GM19452 (cell line): ENCODE measurements around the gene TTC7B.

Experiments used
- ATAC-seq: cut with Tn5 transposase; IDR thresholded peaks from one replicate; pipeline ENCODE4 v1.9.1; 2021; ENCODE audit not compliant: unreplicated experiment

TTC7B gene

GRCh38 chr14:90805662-90806540 is 10.3 kb downstream of the TTC7B start:
- ATAC-seq: no peak

- ATAC-seq: no peak
These were observed 11.2 kb downstream of the TTC7B start for GRCh38 chr14:90805084-90805391.

- ATAC-seq: no peak
These were observed 11.7 kb downstream of the TTC7B start for GRCh38 chr14:90804292-90805083.

GRCh38 chr14:90803249-90803648 is 13.0 kb downstream of the TTC7B start:
- no peak for ATAC-seq

GRCh38 chr14:90799420-90799819 is 16.8 kb downstream of the TTC7B start:
- ATAC-seq: no peak

GRCh38 chr14:90797919-90798318 is 18.3 kb downstream of the TTC7B start:
- ATAC-seq: no peak

GRCh38 chr14:90797451-90797850 is 18.8 kb downstream of the TTC7B start:
- ATAC-seq: no peak

GRCh38 chr14:90796329-90796728 is 19.9 kb downstream of the TTC7B start:
- no peak for ATAC-seq

- no peak for ATAC-seq
These were observed 20.5 kb downstream of the TTC7B start for GRCh38 chr14:90795744-90796143.

- ATAC-seq: no peak
These were observed 24.7 kb downstream of the TTC7B start for GRCh38 chr14:90791486-90791885.

- no peak for ATAC-seq
These were observed 28.2 kb downstream of the TTC7B start for GRCh38 chr14:90788031-90788430.

- no peak for ATAC-seq
These were observed 30.3 kb downstream of the TTC7B start for GRCh38 chr14:90785876-90786450.

- ATAC-seq: no peak
These were observed 30.8 kb downstream of the TTC7B start for GRCh38 chr14:90785471-90785870.

GRCh38 chr14:90784621-90785270 is 31.5 kb downstream of the TTC7B start:
- no peak for ATAC-seq

GRCh38 chr14:90783344-90783743 is 32.9 kb downstream of the TTC7B start:
- ATAC-seq: no peak

GRCh38 chr14:90782892-90783291 is 33.3 kb downstream of the TTC7B start:
- no peak for ATAC-seq

- ATAC-seq: no peak
These were observed 34.4 kb downstream of the TTC7B start for GRCh38 chr14:90781876-90782275.

GRCh38 chr14:90781344-90781761 is 34.9 kb downstream of the TTC7B start:
- no peak for ATAC-seq

- ATAC-seq: no peak
These were observed 35.7 kb downstream of the TTC7B start for GRCh38 chr14:90780519-90780918.

GRCh38 chr14:90778571-90779255 is 37.5 kb downstream of the TTC7B start:
- no peak for ATAC-seq
